Activated CD8-positive, alpha-beta memory T cell treated with anti-CD3 and anti-CD28 coated beads, Interleukin-2, amount 50 U/mL, for 1 hour (primary cell): ENCODE measurements around the gene DDB1.

Experiments used
- DNase-seq: peaks from one replicate; pipeline ENCODE4 v3.0.0-alpha.2; 2020; ENCODE audit errors: extremely low read depth

Gene DDB1

DNA sequence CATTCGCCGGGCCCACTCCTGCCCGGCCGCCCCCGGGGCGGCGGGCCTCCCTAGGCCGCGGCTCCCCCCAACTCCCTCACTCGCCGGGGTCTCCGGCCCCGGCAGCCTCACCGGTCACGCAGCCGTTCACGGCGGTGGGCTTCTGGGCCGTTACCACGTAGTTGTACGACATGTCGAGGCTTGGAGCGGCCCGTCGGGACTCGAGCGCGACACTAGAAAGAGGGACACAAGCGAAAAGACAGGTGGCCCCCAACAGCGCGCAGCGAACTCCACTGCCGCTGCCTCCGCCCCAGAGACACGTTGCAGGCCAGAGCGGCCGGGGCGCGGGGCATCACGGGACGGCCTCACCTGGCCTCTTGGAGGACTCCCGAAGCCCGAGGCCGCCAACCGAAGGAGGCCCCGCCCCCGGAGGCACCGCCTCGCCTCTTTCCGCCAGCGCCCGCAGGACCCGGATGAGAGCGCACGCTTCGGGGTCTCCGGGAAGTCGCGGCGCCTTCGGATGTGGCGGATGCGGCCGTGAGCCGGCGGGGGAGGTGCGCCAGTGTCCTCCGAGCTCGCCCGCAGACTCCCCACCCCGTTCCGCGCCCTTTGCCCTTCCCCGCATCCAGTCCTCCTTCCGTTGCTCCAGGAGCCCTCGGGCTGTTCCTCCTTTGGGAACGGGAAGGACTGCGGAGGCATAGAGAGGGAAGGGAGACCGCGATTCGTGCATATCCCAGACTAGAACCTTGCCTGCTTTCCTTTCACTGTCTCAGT lies at the start of gene DDB1, which contains the start of gene TKFC:
Gene DDB1, minus strand, starts transcription at position 309 of the 753 bp plus-strand sequence. Its CDS starts 137 bp downstream, at position 172.
Gene TKFC, plus strand, starts transcription at position 432 of the 753 bp plus-strand sequence. CDS start 1,501 bp downstream, outside the sequence.
- DNase-seq = peak; percentile 89

DNA sequence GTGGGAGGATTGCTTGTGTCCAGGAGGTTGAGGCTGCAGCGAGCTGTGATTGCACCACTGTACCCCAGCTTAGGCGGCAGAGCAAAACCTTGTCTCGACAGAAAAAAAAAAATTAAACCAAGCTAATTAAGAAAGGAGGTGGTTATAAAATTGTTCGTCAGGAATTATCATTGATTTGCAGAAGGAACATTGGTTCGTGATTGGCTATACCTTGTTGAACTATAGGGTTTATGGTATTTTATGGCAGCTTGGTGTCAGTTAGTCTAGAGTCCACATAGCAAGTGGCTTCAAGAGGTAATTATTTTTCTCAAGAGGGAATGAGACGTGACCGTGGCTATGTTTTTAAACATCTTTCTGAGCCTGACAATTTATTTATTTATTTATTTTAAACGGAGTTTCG lies 48.0 kb upstream of the DDB1 start:
- DNase-seq = no peak

DNA sequence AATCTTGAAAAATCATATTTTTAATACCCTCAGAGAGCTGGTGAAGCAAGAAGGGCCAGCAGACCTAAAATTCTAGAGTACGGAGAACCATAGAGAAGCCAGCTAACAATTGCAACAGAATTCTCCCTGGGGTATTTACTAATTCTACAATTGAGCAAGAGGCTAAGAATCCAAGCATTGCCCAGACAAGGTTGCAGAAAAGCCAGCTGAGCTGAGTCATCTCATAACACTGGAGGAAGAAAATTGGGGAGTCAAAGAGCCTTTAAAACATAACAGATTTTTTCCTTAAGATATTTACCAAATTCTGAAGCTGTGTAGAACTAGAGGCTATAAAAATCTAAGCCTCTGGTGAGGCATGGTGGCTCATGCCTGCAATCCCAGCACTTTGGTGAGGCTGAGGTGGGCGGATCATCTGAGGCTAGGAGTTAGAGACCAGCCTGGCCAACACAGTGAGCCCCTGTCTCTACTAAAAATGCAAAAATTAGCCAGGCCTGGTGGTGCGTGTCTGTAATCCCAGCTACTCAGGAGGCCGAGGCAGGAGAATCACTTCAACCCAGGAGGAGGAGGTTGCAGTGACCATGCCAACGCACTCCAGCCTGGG lies 45.9 kb upstream of the DDB1 start:
- DNase-seq = no peak

DNA sequence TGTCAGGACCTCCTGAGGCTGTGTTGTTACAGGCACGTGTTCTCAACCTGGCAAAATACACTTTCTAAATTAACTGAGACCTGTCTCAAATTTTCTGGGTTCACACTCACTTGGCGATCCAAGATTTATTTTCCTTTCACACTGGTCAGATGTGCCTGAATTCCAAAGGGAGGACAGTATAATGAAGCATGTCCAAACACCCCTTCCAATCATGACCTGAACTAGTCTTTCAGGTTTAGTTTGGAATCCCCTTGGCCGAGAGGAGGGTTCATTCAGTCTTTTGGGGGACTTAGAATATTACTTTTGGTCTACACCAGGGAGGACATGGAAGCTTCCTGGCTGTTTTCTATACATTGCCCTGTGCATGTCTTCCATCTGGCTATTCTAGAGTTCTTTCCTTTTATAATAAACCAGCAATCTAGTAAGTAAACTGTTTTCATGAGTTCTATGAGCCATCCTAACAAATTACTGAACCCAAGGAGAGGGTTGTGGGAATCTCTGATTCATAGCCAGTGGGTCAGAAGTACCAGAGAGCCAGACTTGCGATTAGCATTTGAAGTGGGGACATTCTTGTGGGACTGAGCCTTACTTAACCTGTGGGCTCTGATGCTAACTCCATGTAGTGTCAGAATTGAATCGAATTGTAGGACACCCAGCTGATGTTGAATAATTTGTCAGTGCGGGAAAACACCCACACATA lies 44.7 kb upstream of the DDB1 start:
- DNase-seq = no peak

DNA sequence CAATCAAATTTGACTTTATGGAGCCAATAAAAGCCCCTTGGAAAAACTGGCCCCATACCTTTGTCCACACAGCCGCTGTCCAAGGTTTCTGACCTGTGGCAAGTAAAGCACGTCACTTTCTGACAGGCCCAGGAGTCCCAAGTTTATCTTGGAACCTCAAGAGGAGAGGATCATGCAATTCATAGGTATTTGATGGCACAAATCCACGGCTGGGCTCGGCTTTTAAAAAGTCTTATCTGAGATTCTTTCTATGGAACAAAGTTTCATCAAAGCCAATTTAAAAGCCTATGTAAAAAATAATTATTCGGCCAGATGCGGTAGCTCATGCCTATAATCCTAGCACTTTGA lies 42.8 kb upstream of the DDB1 start:
- DNase-seq = no peak

DNA sequence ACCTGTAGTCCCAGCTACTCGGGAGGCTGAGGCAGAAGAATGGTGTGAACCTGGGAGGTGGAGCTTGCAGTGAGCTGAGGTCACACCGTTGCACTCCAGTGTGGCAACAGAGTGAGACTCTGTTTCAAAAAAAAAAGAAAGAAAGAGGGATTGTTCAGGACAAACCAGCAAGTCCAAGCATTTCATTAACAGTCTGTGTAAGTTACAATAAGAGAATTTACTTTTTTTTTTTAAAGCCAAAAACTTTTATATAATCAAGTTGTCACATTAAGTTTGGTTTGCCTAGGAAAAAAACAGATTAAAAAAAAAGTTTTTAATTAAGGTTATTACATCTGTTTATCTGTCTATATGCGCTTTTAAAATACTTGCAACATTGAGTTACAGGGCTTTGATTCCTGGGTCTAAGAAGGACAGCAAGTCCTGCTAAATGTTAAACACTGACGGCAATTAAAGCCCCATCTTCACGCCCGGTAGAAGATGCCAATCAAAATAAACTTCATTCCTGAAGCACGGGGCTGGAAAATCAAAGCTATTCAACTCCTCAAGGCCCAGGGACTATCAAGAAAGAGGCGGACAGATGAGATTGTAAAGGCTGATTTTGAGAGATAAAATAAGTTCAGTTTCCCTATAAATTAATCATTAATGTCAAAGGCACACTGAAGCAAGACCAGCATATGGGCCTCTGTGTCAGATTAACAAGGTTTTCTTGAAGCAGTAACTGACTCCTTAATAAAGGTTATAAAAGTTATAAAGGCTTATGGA lies 39.9 kb upstream of the DDB1 start:
- DNase-seq = no peak

DNA sequence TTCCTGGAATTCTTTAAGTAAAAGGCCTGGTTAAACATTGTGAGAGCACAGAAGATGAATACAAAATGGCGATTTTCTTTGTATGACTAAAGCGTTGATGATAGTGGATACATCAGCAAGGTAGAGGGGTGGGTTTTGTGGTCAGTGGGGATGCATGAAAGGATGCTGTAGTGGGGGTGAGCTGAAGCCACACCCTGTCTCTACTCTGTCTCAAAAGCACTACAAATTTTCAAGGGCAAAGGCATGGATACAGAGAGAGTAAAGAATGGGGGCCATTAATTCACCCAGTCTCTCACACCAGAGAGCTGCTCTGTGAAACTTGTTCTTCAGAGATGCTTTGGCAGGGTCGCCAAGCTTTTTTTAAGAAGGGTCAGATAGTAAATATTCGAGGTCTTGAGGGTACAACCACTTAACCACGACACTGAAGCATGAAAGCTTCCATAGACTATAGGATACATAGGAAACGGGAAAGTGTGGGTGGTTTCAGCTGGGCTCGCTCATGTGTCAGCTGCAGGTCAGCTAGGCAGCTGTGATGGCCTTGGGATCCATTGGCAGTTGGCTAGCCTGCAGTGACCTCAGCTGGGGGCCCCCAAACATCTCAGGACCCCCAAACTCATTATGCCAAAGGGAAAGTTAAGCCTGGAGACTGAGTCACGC lies 37.6 kb upstream of the DDB1 start:
- DNase-seq = no peak

DNA sequence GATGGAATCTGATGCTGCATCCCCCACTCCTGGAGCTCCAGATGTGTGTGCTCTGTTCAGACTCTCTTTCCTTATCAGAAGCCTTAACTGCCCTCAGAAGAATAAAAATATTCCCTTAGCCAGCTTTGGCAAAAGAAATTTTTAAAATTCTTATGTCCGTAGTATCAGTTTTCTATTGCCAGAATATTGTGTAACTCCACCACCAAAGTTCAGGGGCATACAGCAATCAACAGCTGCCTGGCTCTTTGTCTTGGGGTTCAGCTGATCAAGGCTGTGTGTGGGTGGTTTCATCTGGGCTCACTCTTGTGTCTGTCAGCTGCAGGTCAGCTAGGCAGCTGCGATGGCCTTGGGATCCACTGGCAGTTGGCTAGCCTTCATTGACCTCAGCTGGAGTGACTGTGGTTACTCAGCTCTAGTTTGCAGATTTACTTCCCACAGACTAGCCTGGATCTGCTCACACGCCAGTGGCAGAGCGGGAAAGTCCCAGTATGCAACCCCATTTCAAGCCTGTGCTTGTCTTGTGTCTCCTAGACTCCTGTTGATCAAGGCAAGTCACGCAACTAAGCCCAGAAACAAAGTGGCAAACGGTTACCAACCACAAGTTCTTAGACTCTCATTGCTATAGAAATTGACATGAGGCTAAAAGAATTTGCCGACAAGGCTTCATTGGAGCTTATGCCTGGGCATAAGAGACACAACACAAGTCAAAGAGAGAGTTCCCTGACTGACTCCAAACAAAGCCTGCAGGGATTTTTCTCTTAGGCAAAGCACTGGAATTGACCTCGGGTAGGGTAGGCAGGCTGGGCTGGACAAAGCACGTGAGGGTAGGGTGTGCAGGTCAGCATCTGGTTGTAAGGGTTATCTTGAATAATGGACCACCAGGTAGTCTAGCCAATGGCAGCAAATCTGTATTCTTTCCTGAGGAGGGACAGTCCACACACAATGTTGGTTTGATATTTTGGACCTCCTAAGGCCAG lies 36.8 kb upstream of the DDB1 start:
- no peak for DNase-seq

DNA sequence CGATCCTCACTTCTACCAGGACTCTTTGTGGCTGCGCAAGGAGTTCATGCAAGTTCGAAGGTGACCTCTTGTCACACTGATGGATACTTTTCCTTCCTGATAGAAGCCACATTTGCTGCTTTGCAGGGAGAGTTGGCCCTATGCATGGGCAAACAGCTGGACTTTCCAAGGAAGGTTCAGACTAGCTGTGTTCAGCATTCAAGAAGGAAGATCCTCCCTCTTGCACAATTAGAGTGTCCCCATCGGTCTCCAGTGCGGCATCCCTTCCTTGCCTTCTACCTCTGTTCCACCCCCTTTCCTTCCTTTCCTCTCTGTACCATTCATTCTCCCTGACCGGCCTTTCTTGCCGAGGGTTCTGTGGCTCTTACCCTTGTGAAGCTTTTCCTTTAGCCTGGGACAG lies 35.7 kb upstream of the DDB1 start:
- no peak for DNase-seq

DNA sequence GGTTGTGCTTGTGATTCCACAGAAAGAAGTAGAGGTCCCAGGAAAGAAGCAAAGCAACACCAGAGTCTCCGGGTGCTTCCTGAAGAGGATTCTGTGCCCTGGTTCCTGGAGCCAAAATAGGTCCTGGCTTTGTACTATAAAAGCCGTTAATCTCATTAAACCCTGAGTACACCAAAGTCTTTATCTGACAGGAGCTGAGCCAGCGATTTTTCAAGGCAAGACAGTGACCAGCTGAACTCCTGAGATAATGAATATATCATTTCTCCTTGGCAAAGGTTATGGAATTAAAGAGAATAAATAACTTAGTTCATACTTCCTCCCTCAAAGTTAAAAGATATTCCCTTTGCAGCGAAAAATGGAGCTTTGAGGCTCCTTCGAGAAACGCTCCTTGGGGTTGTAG lies 34.5 kb upstream of the DDB1 start:
- no peak for DNase-seq

DNA sequence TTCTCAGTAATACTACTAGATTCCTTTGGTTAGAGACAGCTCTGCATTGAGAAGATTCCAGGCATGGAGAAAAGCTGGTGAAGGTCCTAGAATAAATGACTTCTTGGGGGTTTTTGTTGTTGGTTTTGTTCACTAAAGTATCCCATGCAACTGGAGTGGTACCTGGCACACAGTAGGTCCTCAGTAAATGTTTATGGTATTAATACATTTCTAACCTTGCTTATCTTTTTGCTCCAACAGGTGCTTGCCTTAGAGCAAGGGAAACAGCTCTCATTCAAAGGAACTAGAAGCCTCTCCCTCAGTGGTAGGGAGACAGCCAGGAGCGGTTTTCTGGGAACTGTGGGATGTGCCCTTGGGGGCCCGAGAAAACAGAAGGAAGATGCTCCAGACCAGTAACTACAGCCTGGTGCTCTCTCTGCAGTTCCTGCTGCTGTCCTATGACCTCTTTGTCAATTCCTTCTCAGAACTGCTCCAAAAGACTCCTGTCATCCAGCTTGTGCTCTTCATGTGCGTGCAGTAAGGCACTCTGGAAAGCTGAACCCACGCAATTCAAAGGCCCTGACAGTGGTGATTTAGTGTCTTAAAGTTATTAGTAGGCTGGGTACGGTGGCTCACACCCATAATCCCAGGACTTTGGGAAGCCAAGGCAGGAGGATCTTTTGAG lies 31.2 kb upstream of the DDB1 start:
- DNase-seq = no peak

DNA sequence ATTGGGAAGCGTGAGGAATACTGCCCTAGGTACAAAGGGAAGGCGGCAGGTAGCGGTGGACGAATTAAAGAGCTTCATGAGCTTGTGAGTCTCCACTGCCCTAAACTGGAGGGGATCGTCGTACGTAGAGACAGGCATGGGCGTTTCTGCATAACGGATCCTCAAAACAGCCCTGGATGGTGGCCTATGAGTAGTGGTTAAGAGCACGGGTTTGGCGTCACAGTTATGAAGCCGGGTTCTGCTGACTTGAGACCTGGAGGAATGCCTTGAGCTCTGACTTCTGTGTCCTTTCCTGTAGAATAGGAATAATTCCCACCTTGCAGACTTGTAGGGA lies 29.6 kb upstream of the DDB1 start:
- DNase-seq = no peak

DNA sequence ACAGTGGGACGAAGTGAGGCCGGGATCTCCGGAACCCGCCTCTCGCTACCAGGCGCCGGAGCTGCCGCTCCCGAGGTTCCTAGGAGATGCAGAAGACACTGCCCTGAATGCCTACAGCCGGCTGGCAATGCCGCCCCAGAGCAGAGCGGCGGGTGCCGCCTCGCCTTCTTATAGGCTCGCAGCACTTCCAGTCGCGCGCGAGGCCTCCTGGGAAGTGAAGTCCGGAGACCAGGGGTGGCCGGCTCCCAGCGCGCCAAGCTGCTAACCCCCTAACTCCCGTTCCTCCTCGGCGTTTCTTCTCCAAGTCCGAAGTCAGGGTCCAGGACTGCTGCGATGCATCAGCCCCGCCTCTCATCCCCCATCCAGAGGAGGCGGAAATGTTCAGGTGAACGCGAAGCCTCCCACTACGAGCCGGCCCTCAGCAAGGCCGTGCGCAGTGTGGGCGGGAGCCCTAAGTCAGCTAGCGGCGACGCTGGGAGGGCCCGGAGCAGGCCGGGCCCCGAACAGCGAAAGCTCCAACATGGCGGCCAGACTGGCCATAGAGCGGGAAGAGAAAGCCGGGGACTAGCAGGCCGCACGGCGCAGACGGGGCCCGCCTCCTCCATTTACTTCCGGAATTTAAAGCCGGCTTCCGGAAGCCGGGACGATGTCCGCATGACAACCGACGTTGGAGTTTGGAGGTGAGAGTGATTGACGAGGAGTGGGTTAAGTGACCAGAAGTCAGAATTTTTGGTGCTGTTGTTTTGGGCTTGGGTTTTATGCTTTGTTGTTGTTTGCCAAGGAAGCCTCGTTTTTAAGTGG lies 29.0 kb upstream of the DDB1 start, which contains the start of the genes CYB561A3 and TMEM138:
Gene CYB561A3, minus strand, starts transcription at position 142 of the 801 bp plus-strand sequence. CDS start 5,169 bp downstream, outside the sequence.
Gene TMEM138, plus strand, starts transcription at position 634 of the 801 bp plus-strand sequence. CDS start 2,017 bp downstream, outside the sequence.
- DNase-seq = peak; percentile 57

DNA sequence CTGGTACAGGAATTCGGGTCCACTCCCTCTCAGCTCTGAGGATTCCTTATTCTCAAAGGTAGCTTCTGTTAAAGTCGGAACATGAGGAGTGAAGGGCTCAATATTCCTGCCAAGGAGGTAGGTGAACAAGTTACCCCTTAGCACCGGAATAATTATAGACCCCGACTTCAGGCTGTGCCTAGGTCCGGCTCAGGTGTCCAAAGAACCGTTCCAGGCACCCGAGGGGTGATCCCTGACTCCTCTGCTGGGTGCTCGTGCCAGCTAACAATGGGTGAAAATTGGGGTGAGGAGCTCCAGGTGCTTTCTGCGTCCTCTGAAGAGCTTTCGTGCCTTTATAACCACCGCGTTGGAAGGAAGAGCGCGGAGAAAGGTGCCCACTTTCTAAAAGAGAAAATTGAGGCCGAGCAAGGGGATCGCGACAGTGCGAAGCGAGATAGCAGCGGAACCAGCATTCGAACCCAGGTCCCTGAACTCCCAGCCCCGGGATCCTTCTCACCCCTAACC lies 28.4 kb upstream of the DDB1 start:
- no peak for DNase-seq

DNA sequence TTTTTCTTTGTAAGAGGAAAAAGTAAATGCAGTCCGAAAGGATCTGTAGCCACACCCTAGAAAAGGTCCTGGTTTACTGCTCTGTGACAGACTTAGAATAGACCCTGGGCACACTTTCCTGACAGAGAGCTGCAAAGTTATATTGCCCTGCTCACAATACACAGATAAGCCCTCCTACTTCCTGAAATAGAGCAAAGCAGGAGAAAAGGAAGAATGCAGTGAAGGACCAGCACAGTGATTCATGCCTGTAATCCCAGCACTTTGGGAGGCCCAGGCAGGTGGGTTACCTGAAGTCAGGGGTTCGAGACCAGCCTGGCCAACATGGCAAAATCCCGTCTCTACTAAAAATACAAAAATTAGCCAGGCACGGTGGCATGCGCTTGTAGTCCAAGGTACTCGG lies 26.6 kb upstream of the DDB1 start:
- no peak for DNase-seq

DNA sequence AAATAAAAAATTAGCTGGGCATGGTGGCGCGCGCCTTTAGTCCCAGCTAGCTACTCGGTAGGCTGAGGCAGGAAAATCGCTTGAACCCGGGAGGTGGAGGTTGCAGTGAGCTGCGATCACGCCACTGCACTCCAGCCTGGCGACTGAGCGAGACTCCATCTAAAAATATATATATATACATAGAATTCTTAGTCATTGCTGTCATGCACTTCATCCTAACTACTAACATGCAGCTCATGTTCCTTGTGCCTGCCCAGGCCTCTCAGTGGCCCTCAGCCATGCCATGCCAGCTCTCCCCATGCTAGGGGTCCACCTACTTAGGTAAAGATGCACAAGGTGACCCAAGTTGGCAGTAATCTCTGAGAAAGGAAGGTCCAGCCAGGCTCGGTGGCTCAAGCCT lies 25.7 kb upstream of the DDB1 start:
- no peak for DNase-seq

DNA sequence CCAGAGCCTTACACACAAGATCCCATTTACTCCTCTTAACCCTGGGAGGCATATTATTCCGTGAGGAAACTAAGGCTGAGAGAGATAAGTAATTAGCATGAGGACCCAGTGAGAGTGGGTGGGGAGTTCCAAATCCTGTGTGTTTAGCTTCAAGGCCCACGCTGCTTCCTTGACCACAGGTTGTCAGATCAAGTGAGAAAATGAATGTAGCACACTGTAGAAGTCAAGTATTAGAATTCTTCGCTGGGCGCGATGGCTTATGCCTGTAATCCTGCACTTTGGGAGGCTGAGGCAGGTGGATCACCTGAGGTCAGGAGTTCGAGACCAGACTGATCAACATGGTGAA lies 25.0 kb upstream of the DDB1 start:
- no peak for DNase-seq

DNA sequence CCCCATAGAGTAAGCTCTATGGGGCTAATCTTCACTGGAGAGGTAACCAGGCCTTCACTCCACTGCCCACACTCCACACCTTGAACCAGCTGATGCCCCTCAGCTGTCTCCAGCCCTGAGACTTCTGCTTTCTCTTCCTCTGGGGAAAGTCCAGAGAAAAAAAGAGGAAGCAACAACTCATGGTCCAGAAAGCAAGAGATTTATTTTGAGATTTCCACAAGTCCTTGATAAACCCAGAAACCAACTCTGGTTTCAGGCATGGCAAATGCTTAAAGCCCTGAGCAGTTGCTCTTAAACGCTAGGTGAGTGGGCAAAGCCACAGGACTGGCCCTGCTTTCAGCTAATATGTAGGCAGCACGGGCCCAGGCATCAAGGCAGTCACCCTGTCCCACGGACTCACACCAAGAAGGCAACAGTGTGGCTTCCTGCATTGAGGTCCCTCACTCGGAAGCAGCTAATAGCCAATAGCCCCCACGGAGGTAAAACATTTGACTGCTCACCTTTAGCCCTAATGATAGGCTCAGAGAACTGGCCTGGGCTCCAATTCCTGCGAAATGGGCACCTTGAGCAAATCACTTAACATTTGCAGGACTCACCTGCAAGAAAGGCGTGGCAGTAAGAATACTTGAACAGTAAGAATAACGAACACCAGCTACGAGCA lies 24.5 kb upstream of the DDB1 start:
- no peak for DNase-seq
